ENCODE measurements around the gene DNAJC16. TPM values are rescaled to one million over a fixed set of nuclear protein-coding genes. Genes with fewer than 3 reads are reported as not detected.
"Not testable (repeated sequence)": the region's sequence is repeated elsewhere in the genome, so short reads cannot be mapped to it uniquely, and the experiment has no call there.

The DNAJC16 gene
- total RNA-seq, 1 experiment from 2014 or later: 18.2 TPM

- Mint-ChIP-seq H3K27ac (ENCODE audit: unreplicated experiment) (no peak overlapping the region), H3K9me3 (ENCODE audit: low read depth, unreplicated experiment) (no peaks in the 10 kb centered on the region), H3K4me1 (ENCODE audit: low read depth, unreplicated experiment) (no peaks in the 10 kb centered on the region), H3K4me3 (ENCODE audit: low read depth, unreplicated experiment) (no peak overlapping the region), H3K36me3 (ENCODE audit: insufficient read depth, unreplicated experiment) (no peaks in the 10 kb centered on the region), H3K27me3 (ENCODE audit: unreplicated experiment) (no peaks in the 10 kb centered on the region)
- no peak for DNase-seq
- no TSS peak for BruUV-seq (replicated peaks)
- no peak for TF ChIP-seq CTCF (IDR thresholded peaks at IDR 0.05; ENCODE audit: unreplicated experiment)
- intact Hi-C loops (cut with micrococcal nuclease; ENCODE audit: unreplicated experiment): loop anchor here (5.0 kb wide), 1 partner anchor 146 kb away; the partner anchor contains the start of gene TMEM82
- CTCF ChIA-PET: no interaction called here
Measured at GRCh38 chr1:15595809-15596617, 69.4 kb downstream of the DNAJC16 start.

DNA sequence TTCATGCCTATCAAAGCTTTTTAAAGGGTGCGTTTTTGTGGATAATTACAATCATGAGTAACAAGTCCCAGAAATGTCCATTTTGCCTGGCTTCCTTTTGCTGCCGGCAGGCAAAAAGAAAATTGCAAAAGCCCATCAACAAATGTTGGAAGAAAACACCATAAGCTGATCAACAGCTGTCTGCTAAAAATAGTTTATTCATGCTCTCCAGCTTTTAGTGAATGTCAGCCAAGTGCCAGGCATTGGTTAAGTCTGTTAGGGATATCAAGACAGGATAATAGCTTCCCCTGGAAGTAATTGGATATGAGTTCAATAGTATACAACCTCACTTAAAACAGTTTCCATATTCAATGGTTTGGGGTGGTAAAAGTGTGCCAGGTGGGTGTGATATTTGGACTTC lies 71.8 kb downstream of the DNAJC16 start:
- H3K27ac Mint-ChIP-seq (ENCODE audit: unreplicated experiment): no peak overlapping the region
- CTCF ChIA-PET: no interaction called here
- BruUV-seq (replicated peaks): no TSS peak
- DNase-seq: no peak
- intact Hi-C loops (cut with micrococcal nuclease; ENCODE audit: unreplicated experiment): loop anchor here (5.0 kb wide), 1 partner anchor 144 kb away; the partner anchor contains the start of gene TMEM82
- TF ChIP-seq CTCF (IDR thresholded peaks at IDR 0.05; ENCODE audit: unreplicated experiment): no peak
- peaks cover 12% of the 10 kb centered on the region for H3K36me3 Mint-ChIP-seq (ENCODE audit: insufficient read depth, unreplicated experiment)
- H3K4me3 Mint-ChIP-seq (ENCODE audit: low read depth, unreplicated experiment): no peak overlapping the region
- H3K9me3 Mint-ChIP-seq (ENCODE audit: low read depth, unreplicated experiment): no peaks in the 10 kb centered on the region
- no peaks in the 10 kb centered on the region for H3K4me1 Mint-ChIP-seq (ENCODE audit: low read depth, unreplicated experiment)
- no peaks in the 10 kb centered on the region for H3K27me3 Mint-ChIP-seq (ENCODE audit: unreplicated experiment)

- no peaks in the 10 kb centered on the region for H3K9me3 Mint-ChIP-seq (ENCODE audit: low read depth, unreplicated experiment)
- H3K4me1 Mint-ChIP-seq (ENCODE audit: low read depth, unreplicated experiment): no peaks in the 10 kb centered on the region
- no peak for TF ChIP-seq CTCF (IDR thresholded peaks at IDR 0.05; ENCODE audit: unreplicated experiment)
- no peaks in the 10 kb centered on the region for H3K27me3 Mint-ChIP-seq (ENCODE audit: unreplicated experiment)
- BruUV-seq (replicated peaks): TSS peak; percentile 85
- peak; percentile 88 for DNase-seq
- peak overlapping the region; percentile 79 for H3K4me3 Mint-ChIP-seq (ENCODE audit: low read depth, unreplicated experiment)
- peaks cover 18% of the 10 kb centered on the region for H3K36me3 Mint-ChIP-seq (ENCODE audit: insufficient read depth, unreplicated experiment)
- CTCF ChIA-PET: interaction anchor here (0.7 to 1.4 kb wide), 3 partner anchors 15 to 252 kb away, joined by 3 to 6 read pairs (median 4); no protein-coding TSS in a partner anchor
- peak overlapping the region; percentile 90 for H3K27ac Mint-ChIP-seq (ENCODE audit: unreplicated experiment)
- intact Hi-C loops (cut with micrococcal nuclease; ENCODE audit: unreplicated experiment): no loop called here
Measured at GRCh38 chr1:15603050-15603965, 76.7 kb downstream of the DNAJC16 start.

DNA sequence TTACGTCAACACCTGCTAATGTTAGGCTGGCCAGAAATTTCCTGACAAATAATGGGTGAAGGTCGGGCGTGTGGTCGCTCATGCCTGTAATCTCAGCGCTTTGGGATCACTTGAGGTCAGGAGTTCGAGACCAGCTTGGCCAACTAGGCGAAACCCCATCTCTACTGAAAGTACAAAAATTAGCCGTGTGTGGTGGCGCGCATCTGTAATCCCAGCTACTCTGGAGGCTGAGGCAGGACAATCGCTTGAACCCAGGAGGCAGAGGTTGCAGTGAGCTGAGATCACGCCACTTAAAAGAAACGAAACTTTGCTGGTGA lies 77.3 kb downstream of the DNAJC16 start:
- H3K4me1 Mint-ChIP-seq (ENCODE audit: low read depth, unreplicated experiment); H3K27me3 Mint-ChIP-seq (ENCODE audit: unreplicated experiment); H3K9me3 Mint-ChIP-seq (ENCODE audit: low read depth, unreplicated experiment); intact Hi-C loops (cut with micrococcal nuclease; ENCODE audit: unreplicated experiment); BruUV-seq (replicated peaks); DNase-seq: not testable (repeated sequence)
- CTCF ChIA-PET: interaction anchor here (0.9 to 1.4 kb wide), 2 partner anchors 15 to 25 kb away, joined by 3 to 4 read pairs; no protein-coding TSS in a partner anchor
- H3K36me3 Mint-ChIP-seq (ENCODE audit: insufficient read depth, unreplicated experiment): peaks cover 18% of the 10 kb centered on the region
- peak overlapping the region; percentile 90 for H3K27ac Mint-ChIP-seq (ENCODE audit: unreplicated experiment)
- peak overlapping the region; percentile 79 for H3K4me3 Mint-ChIP-seq (ENCODE audit: low read depth, unreplicated experiment)

- H3K27me3 Mint-ChIP-seq (ENCODE audit: unreplicated experiment); BruUV-seq (replicated peaks); intact Hi-C loops (cut with micrococcal nuclease; ENCODE audit: unreplicated experiment); H3K27ac Mint-ChIP-seq (ENCODE audit: unreplicated experiment); DNase-seq; H3K4me1 Mint-ChIP-seq (ENCODE audit: low read depth, unreplicated experiment); H3K9me3 Mint-ChIP-seq (ENCODE audit: low read depth, unreplicated experiment); H3K4me3 Mint-ChIP-seq (ENCODE audit: low read depth, unreplicated experiment); CTCF ChIA-PET: not testable (repeated sequence)
- H3K36me3 Mint-ChIP-seq (ENCODE audit: insufficient read depth, unreplicated experiment): peaks cover 18% of the 10 kb centered on the region
Measured at GRCh38 chr1:15604400-15604799, 77.8 kb downstream of the DNAJC16 start.
